Measurements from ENCODE around the gene MIGA2.

GRCh38 chr9:129095170-129095667 lies 58.8 kb downstream of the MIGA2 start:
- TF ChIP-seq, protein P1, sequence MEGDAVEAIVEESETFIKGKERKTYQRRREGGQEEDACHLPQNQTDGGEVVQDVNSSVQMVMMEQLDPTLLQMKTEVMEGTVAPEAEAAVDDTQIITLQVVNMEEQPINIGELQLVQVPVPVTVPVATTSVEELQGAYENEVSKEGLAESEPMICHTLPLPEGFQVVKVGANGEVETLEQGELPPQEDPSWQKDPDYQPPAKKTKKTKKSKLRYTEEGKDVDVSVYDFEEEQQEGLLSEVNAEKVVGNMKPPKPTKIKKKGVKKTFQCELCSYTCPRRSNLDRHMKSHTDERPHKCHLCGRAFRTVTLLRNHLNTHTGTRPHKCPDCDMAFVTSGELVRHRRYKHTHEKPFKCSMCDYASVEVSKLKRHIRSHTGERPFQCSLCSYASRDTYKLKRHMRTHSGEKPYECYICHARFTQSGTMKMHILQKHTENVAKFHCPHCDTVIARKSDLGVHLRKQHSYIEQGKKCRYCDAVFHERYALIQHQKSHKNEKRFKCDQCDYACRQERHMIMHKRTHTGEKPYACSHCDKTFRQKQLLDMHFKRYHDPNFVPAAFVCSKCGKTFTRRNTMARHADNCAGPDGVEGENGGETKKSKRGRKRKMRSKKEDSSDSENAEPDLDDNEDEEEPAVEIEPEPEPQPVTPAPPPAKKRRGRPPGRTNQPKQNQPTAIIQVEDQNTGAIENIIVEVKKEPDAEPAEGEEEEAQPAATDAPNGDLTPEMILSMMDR (conservative IDR thresholded peaks at IDR 0.05 in 1 of 2, IDR thresholded peaks at IDR 0.05 in 1 of 2; ENCODE audit: extremely low read depth in 1 of 2, insufficient read depth in 1 of 2, low read depth in 1 of 2, low read length in 2 of 2), result no peak
- no peak for TF ChIP-seq EZH2 (IDR thresholded peaks at IDR 0.05; ENCODE audit: borderline replicate concordance, low read length)

Measured in mammary epithelial cell (primary cell).